ENCODE results near the gene TLN1. TPM values are rescaled to one million over a fixed set of nuclear protein-coding genes. Genes with fewer than 3 reads are reported as not detected.

TLN1 gene
- total and polyA plus RNA-seq, 5 donors from 2014 or later: 33.7 to 277 (median 35.9) TPM

Other genes starting within 250 kb of the TLN1 start
- gene RUSC2, start 242.1 kb downstream of the TLN1 start, total RNA-seq: 0.42 TPM
- under 1 TPM in 1 of 4 donors, not detected in 3; 0.12 TPM for gene RUSC2, start 242.1 kb downstream of the TLN1 start, polyA plus RNA-seq
- gene TESK1, start 126.9 kb downstream of the TLN1 start, total RNA-seq: 24.5 TPM
- gene TESK1, start 126.9 kb downstream of the TLN1 start, polyA plus RNA-seq: 1 to 10 TPM; 3.9 to 5.7 (median 4.5) TPM
- 7.9 TPM for gene CD72, start 113.8 kb downstream of the TLN1 start, total RNA-seq
- gene CD72, start 113.8 kb downstream of the TLN1 start, polyA plus RNA-seq: 1 to 10 TPM; 1.0 to 4.0 (median 1.9) TPM
- gene SIT1, start 81.3 kb downstream of the TLN1 start, total RNA-seq: 76.9 TPM
- gene SIT1, start 81.3 kb downstream of the TLN1 start, polyA plus RNA-seq: 100 to 1,000 TPM; 239 to 346 (median 308) TPM
- gene RMRP, start 74.2 kb downstream of the TLN1 start, total RNA-seq: 6,542 TPM
- not detected for gene RMRP, start 74.2 kb downstream of the TLN1 start, polyA plus RNA-seq
- 31.2 TPM for gene CCDC107, start 73.9 kb downstream of the TLN1 start, total RNA-seq
- gene CCDC107, start 73.9 kb downstream of the TLN1 start, polyA plus RNA-seq: 10 to 100 TPM; 65.8 to 83.2 (median 71.7) TPM
- 0.84 TPM for gene ARHGEF39, start 67.0 kb downstream of the TLN1 start, total RNA-seq
- gene ARHGEF39, start 67.0 kb downstream of the TLN1 start, polyA plus RNA-seq: under 1 TPM; 0.36 to 0.66 (median 0.44) TPM
- not detected for gene CA9, start 58.3 kb downstream of the TLN1 start, total RNA-seq
- gene CA9, start 58.3 kb downstream of the TLN1 start, polyA plus RNA-seq: under 1 TPM in 1 of 4 donors, not detected in 3; 0.48 TPM
- gene TPM2, start 42.3 kb downstream of the TLN1 start, total RNA-seq: 38.8 TPM
- gene TPM2, start 42.3 kb downstream of the TLN1 start, polyA plus RNA-seq: not detected
- 14.6 TPM for gene CREB3, start 471 bp upstream of the TLN1 start, total RNA-seq
- gene CREB3, start 471 bp upstream of the TLN1 start, polyA plus RNA-seq: 10 to 100 TPM; 33.4 to 36.4 (median 34.6) TPM
- gene GBA2, start 17.0 kb upstream of the TLN1 start, total RNA-seq: 47.9 TPM
- gene GBA2, start 17.0 kb upstream of the TLN1 start, polyA plus RNA-seq: 10 to 100 TPM; 18.7 to 27.1 (median 21.2) TPM
- 22.8 TPM for gene RGP1, start 17.1 kb upstream of the TLN1 start, total RNA-seq
- gene RGP1, start 17.1 kb upstream of the TLN1 start, polyA plus RNA-seq: 10 to 100 TPM in 1 of 4 donors, 1 to 10 TPM in 3; 4.6 to 10.2 (median 7.0) TPM
- gene MSMP, start 22.1 kb upstream of the TLN1 start, total RNA-seq: not detected
- under 1 TPM in 1 of 4 donors, not detected in 3; 0.69 TPM for gene MSMP, start 22.1 kb upstream of the TLN1 start, polyA plus RNA-seq
- 7.7 TPM for gene NPR2, start 59.4 kb upstream of the TLN1 start, total RNA-seq
- 1 to 10 TPM in 2 of 4 donors, under 1 TPM in 1, not detected in 1; 0.46 to 1.9 (median 1.5) TPM for gene NPR2, start 59.4 kb upstream of the TLN1 start, polyA plus RNA-seq
- gene SPAG8, start 80.1 kb upstream of the TLN1 start, total RNA-seq: 0.99 TPM
- gene SPAG8, start 80.1 kb upstream of the TLN1 start, polyA plus RNA-seq: 1 to 10 TPM in 1 of 4 donors, under 1 TPM in 2, not detected in 1; 0.75 to 1.3 (median 0.85) TPM
- 21.7 TPM for gene HINT2, start 82.8 kb upstream of the TLN1 start, total RNA-seq
- gene HINT2, start 82.8 kb upstream of the TLN1 start, polyA plus RNA-seq: 100 to 1,000 TPM in 2 of 4 donors, 10 to 100 TPM in 2; 70.5 to 105 (median 90.6) TPM
- not detected for gene FAM221B, start 96.5 kb upstream of the TLN1 start, total RNA-seq
- gene FAM221B, start 96.5 kb upstream of the TLN1 start, polyA plus RNA-seq: under 1 TPM in 1 of 4 donors, not detected in 3; 0.03 TPM
- 3.3 TPM for gene TMEM8B, start 97.0 kb upstream of the TLN1 start, total RNA-seq
- gene TMEM8B, start 97.0 kb upstream of the TLN1 start, polyA plus RNA-seq: 1 to 10 TPM in 3 of 4 donors, under 1 TPM in 1; 0.21 to 1.5 (median 1.3) TPM
- gene OR13J1, start 138.2 kb upstream of the TLN1 start, total RNA-seq: not detected
- not detected for gene OR13J1, start 138.2 kb upstream of the TLN1 start, polyA plus RNA-seq
- gene HRCT1, start 174.0 kb upstream of the TLN1 start, total RNA-seq: not detected
- gene HRCT1, start 174.0 kb upstream of the TLN1 start, polyA plus RNA-seq: not detected
- not detected for gene SPAAR, start 177.3 kb upstream of the TLN1 start, total RNA-seq
- not detected for gene SPAAR, start 177.3 kb upstream of the TLN1 start, polyA plus RNA-seq
- not detected for gene OR2S2, start 226.0 kb upstream of the TLN1 start, total RNA-seq
- gene OR2S2, start 226.0 kb upstream of the TLN1 start, polyA plus RNA-seq: not detected

Data from CD4-positive, CD25-positive, alpha-beta regulatory T cell (primary cell).